DMS79 (cell line): ENCODE results near the gene PAGE4.

Experiments
- DNase-seq: peaks from one replicate; lab custom pipeline; 2025; lab: John Stamatoyannopoulos, UW

Gene PAGE4, protein sequence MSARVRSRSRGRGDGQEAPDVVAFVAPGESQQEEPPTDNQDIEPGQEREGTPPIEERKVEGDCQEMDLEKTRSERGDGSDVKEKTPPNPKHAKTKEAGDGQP

DNA sequence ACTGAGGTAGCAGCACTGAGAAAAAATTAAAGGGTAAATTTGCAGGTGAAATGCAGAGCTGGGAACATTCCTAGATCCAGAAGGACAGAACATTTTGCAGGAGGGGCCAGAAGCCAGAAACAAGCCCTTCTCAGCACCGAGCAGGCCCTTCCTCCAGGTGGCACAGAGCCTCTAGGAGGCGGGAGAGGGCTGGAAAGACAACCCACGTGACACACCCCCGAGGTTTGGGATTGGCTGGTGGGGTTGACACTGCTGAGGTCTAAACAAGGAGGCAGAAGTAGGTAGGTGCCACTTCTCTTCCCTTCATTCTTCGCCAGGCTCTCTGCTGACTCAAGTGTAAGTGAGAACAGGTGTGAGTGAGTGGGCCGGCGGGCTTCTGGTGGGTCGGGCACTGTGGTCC, at the start of gene PAGE4:
Gene PAGE4 (plus strand): TSS at position 288 of the 400 bp plus-strand sequence. CDS start 1,126 bp downstream, outside the sequence.
- DNase-seq, result no peak

DNA sequence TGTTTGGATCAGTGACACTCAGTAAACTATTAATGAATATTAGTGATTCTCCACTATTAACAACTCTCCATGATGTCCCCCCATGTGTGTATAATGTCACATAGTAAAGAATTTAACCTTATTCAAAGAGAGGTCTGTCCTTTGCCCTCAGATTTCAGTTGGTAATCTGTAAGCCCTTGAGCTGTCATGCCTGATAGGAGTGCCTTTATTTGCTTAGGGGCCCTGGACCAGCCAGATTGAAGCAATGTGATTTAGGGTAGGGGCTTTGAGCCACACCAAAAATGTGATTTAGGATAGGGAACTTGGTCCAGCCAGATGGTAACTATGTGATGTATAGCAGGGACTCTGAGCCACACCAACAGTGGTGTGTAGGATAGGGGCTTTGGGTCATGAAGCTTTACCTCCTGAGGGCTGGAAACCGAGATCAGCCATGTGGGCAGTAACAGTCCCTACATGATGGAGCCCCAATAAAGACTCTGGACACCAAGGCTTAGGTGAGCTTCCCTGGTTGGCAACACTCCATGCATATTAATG, 44.3 kb upstream of the PAGE4 start:
- no peak for DNase-seq

DNA sequence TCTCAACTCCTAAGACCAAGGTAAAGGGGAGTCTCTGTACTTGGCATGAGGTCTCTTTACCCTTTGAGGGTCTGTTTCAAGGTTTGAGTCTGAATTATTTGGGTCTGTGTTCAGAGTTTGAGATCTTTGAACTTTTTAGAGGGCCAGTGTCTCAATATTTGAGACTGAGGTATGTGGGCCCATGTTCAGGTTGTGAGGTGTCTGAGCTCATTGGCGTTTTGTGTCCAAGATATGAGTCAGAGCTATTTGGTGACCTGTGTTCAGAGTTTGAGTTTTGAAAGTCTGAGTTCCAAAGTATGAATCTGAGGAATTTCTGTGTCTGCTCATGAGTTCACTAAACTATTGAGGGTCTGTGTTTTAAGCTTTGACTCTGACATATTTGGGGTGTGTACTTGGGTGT, 36.7 kb upstream of the PAGE4 start:
- no peak for DNase-seq

DNA sequence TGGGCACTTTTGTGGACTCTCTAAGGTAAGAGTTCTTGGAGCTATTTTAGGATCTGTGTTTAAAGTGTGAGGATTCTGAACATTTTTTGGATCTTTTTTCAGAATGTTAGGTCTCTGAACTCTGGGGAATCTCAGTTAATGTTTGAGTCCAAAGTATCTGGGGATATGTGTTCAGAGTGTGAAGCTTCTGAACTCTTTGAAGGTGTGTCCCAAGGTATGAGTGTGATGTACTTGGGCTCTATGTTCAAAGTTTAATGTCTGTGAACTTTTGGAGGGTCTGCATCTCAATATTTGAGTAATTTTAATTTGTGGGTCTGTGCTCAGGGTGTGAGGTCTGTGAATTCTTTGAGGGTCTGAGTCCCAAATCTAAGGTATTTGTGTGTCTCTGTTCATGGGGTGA, 35.4 kb upstream of the PAGE4 start:
- DNase-seq, result no peak

DNA sequence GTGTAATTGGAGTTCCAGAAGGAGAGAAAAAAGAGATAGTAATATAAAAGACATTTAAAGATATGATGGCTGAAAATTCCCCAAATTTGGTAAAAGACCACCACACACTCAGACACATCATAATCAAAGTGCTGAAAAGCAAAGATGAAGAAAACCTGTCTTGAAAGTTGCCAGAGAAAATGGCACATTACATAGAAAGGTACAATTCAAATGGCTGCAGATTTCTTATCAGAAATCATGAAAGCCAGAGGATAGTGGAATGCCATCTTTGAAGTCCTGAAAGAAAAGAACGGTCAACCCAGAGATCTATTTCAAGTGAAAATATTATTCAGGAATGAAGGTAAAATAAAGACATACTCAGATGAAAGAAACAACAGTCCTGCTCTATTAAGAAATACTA, 29.3 kb upstream of the PAGE4 start:
- no peak for DNase-seq

DNA sequence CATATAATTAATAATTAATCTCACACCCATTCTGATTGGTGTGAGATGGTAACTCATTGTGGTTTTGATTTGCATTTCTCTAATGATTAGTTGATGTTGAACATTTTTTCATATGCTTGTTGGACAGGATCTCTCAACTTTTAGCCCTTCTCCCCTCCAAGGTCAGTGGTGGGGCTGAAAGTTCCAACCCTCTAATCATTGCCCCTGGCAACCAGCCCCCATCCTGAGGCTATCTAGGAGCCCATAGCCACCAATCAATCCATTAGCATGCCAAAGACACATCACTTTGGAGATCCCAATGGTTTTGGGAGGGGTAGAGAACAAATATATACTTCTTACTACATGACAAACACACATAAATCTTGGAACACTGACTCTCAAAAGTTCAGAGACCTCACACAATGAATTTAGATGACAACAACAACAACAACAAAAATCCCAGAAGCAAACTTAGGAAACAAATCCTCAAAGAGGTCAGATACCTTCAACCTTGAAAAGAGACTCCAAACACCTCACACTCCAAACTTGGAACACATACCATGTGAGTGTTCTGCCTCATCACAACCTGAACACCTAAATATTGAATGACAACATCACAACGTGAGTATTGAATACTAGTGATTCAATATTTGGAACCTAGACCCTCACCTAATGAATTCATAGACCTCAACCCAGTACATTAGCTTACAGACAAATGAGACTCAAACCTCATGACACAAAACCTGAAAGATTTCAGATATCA, 19.0 kb upstream of the PAGE4 start:
- no peak for DNase-seq

DNA sequence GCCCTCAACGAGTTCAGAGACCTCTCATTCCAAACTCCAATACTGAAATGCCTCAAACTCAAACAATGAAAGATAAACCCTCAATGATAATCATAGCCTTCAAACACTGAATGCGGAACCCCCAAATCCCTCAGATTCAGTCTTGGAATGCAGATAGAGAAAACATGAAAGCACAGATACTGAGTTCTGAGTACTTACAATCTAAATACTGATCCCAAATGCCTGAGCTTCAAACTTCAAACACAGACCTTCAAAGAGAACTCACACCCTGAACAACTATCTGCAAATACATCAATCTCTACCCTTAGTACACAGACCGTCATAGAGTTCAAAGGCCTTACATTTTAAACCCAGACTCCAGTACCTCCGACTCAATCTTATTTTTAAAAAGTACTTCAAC, 16.9 kb upstream of the PAGE4 start:
- DNase-seq, result no peak

DNA sequence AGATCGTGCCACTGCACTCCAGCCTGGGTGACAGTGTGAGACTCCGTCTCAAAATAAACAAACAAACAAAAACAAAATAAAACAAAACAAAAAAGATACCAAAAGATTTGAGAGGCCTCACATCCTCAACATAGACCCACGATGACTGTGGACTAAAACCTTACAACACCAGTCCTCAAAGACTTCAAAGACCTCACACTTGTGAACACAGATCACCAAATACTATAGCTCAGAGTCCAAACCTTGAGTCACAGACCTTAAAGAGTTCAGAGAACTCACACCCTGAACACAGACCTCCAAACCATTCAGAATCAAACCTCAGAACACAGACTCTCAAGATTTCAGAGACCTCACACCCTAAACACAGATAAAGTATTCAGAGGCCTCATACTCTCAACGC, 12.7 kb upstream of the PAGE4 start:
- no peak for DNase-seq

DNA sequence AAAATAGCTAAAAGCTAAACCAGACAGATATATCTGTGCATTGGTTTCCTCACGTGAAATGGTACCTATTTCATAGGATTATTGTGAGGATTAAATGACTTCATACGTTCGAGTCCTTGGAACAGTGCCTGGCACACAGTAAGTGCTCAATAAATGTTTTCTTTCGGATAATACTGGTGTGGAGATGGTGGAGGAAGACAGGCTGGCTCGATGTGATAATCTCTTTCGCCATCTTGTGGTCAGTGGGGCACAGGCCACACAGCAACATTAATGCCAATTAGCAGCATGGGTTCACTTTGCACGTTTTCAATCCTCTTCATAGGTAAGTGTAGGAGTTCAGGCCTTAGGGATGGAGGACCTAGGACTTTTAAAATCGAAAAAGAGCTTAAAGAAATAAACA, 9.3 kb downstream of the PAGE4 start:
- no peak for DNase-seq

DNA sequence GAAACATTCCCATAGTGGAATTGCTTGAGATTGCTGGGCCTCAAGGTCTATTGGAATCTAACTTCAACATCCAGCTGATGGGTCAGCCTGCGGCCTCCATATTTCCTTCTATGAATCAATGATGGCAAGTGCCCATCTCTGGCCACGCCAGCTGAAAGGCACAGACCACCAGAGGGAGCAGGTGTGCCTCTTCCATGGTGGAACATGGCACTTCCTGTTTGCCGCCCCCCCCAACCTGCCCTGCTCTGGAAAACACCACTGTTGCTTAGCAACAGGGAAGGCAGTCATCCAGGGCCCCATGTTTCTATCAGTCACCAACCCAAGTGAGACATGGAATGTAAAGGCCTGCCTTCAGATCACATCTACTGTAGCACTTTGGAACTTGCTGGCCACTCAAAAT, 11.6 kb downstream of the PAGE4 start:
- peak; percentile 52 for DNase-seq

DNA sequence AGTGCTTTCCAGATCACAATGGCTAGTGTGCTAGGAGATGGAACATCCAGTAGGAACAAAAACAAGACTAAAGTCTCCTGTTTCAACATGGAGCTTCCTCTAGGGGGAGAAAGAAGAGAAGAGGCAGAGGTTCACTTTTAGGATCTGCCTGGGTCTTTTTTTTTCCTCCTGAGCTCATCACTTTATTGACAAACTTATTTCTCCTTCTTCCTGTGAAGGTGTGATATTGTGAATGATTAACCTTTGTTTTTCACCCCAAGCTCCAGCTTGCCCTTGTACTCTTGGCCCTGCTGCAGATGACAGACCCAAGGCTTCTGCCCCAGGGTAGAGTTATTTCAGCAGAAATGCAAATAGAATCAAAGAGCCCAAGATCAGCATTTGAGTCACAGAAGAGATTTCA, 13.5 kb downstream of the PAGE4 start:
- DNase-seq, result no peak

DNA sequence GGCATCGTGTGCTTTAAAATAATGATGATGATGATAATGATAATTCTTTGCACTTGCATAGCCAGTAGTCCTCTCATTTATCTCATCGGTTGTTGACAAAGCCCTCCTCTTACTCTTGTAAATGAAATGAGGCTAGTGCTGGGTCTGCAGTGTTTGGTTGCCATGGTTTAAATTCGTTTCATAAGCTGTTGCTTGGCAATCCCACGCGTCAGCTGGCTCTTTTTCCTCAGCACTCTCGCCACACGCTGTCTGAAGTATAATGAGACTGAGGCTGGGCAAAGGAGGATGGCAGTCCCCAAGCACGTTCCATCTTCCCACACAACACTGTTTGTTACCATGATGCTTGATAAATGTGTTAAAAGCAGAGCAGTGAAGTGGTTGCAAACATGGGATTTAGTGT, 15.5 kb downstream of the PAGE4 start:
- no peak for DNase-seq

DNA sequence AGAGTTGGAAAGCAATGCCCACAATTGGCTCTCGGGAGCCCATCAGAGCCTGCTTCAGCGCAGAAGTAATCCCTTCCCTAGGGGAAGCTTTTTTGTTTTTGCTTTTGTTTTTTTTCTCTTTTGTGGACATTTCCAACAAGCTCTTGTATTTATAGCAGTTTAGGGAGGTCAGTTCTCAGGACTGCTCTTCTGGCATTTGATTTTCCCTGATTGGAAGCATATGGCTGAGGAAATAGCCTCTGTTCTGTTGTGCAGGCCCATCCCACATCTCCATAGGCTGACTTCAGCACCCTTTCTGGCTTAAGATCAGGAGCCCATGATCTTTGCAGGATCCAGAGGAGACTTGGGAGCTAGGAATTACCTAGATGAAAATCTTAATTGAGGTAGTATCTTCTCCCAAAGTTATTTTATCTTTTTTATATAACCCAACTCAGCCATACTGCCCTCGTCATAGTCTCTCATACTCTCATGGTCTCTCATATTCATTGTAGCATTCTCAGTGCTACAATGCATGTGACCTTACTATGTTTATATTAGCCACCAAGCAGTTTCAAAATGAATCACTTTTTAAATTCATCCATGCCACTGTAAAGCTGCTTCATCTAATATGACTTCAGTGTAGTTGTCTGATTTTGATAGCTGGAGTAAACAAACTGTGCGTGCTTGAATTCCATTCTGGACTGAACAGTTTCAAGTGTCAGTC, 16.7 kb downstream of the PAGE4 start:
- no peak for DNase-seq

DNA sequence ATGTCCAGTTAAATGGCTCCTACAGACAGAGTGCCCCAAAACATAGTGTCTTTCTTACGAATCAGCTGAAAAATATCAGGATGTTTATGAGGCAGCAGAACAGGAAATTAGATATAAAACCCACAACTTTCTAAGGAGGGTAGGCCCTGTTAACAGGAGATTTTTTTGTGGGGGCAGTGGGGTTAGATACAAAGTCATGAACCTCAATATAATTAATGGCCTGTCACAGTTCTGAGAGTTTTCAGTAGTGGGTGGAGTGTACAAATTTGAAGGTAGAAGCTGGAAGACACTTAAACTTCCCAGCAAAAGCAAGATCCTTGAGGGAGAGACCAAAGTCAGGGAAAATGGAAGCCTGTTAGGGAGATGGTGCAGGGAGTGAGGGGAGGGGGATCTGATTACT, 17.4 kb downstream of the PAGE4 start:
- DNase-seq, result no peak

DNA sequence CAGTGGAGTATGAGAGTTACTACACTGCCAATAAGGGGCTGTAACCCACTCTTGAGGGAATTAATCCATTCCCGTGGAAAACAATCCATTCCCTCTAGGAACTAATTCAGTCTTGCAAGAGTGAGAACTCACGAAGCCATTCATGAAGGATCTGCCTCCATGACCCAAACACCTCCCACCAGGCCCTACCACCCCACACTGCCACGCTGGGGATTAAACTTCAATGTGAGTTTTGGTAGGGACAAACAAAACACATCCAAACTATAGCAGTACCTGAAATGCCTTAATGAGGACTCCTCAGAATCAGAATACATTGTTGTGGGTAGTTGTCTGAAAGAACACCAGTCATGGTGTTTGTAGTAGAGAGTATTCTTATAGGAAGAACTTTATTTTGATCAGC, 19.2 kb downstream of the PAGE4 start:
- no peak for DNase-seq

DNA sequence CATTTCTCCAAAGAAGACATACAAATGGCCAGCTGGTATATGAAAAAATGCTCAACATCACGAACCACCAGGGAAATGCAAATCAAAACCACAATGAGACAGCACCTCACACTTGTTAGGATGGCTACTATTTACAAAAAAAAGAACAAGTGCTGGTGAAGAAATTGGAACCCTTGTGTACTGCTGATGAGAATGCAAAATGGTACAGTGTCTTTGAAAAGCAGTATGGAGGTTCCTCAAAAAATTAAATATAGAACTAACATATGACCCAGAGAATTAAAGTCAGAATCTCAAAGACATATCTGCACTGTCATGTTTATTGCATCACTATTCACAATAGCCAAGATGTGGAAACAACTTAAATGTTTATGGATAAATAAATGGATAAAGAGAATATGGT, 20.9 kb downstream of the PAGE4 start:
- DNase-seq, result no peak

DNA sequence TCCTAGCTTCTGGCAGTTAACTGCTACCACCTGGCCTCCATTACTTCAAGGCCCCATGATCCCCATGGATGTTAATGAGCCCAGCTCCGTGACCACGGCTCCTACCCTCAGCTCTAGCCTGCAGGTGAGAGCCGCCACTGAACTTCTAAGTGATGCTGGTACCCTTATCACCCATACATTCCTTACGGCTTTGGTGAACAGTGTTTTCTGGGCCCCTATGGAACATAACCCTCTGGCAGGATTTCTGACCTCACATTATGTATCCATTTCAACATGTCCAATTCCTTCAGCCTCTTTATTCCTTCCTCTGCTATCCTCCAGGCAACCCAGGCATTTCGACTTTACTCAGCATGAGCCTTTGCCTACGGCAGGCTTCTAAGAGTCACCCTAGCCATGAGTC, 24.6 kb downstream of the PAGE4 start:
- no peak for DNase-seq

DNA sequence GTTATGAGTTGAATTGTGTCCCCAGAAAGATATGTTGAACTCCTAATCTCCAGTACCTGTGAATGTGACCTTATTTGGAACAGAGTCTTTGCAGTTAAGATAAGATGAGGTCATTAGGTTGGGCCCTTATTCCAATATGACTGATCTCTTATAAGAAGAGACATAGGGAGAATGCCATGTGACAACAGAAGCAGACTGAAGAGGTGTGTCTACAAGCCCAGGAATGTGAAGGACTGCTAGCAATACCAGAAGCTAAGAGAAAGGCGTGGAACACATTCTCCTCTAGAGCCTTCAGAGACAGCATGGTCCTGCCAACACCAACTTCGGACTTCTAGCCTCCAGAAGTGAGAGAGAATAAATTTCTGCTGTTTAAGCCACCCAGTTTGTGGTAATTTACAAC, 27.7 kb downstream of the PAGE4 start:
- DNase-seq, result no peak

DNA sequence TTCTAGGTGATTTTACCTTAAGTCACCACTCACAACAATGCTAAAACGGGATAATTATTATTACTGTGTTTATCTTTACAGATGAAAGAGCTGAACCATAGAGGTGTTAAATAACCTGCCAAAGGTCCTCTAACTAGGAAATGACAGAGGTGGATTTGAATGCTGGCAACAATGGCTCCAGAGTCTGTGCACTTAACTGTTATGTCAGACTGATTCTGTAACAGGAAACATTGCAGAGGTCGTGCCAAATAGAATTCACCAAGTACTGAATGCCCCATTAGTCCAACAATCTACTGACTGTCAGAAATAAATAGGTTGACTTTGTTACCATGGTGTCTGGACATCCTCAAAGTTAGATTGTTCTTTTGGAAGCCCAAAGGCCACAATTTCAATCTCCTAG, 29.2 kb downstream of the PAGE4 start:
- DNase-seq, result no peak

DNA sequence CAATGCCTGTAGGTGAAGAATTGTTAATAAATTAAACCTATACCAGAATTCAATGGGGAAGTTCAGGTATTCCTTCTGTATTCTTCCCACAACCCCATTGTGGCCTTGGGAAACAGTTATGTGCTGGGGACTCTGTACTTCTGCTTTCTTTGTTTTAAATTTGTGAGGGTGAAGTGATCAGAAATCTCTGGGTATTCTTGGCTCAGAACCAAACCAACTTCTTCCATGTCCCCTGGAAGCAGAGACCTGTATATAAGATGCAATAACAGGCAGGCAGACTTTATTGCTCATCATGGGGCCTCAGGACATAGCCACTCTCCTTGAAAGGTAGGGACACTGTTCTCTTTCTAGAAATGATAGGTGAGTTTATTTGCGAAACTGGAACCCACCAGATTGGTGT, 30.4 kb downstream of the PAGE4 start:
- DNase-seq, result no peak

DNA sequence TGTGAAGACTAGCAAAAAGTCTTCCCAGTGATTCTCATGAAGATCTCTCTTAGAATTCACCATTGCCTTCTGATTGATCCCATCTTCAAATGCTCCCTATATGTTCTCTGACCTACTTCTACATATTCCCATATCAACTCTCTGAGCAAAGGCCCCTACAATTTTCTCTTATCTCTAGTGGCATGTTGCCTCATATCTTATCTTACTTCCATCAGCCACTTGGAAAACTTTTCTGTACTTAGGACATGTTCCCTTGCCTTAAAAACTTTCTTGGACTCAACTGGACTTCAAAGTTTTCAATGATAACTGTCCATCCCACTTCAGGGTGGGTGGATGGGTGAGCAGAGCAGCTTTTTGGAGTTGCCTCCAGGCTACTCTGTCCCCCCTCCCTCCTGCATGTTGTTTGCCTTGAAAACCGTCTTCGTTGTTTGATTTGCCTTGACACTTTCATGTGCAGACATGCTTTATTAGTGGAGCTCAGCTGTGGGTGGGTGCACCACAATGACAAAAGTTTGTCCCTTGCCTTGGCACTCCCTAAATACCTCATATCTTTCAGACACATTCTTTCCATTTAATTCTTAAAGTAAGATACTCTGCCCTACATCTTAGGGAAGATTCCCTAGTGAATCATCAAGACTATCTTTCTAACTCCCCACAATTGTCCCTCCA, 31.9 kb downstream of the PAGE4 start:
- DNase-seq, result no peak

DNA sequence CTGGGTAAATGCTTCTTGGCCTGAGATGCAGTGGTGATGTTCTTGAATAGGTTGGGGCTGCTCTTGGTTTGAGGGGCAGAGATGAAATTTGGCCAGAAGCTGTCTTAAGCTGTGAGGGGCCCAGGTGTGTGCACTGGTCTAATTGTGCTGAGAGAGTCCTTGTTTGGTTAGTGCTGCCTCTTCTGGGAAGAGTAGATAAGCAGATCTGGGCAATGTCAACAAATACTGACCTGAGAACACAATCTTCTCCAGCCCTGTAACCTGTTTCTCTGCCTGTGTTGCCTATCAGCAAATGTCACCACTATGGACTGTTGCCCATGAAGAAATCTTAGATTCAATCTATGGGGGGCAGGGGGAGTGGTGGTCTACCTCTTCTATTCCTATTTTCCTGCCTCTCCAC, 33.0 kb downstream of the PAGE4 start:
- no peak for DNase-seq

DNA sequence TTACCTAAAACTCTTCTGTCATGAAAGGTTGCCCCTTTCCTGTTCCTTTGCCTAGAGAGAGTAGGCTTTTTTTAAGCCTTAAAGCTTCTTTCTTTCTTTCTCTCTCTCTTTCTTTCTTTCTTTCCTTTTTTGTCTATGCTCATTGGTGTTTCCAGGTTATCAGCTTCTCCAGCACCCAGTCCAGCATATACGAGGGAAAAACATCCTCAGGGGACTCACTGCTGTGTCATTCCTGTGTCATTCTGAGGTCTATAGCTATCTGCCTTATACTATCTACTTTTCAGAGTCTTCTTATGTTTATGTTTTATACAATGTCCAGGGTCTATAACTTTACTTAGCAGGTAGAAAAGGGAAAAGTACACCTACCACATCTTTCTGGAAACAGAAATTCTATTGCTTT, 39.6 kb downstream of the PAGE4 start:
- no peak for DNase-seq
